GDM1 (cell line): ENCODE results near the gene PMM1.
"Not testable (repeated sequence)": the region's sequence is repeated elsewhere in the genome, so short reads cannot be mapped to it uniquely, and the experiment has no call there.

ENCODE experiments used
- DNase-seq: peaks from one replicate; lab custom pipeline; 2025; lab: John Stamatoyannopoulos, UW

Gene PMM1

DNA sequence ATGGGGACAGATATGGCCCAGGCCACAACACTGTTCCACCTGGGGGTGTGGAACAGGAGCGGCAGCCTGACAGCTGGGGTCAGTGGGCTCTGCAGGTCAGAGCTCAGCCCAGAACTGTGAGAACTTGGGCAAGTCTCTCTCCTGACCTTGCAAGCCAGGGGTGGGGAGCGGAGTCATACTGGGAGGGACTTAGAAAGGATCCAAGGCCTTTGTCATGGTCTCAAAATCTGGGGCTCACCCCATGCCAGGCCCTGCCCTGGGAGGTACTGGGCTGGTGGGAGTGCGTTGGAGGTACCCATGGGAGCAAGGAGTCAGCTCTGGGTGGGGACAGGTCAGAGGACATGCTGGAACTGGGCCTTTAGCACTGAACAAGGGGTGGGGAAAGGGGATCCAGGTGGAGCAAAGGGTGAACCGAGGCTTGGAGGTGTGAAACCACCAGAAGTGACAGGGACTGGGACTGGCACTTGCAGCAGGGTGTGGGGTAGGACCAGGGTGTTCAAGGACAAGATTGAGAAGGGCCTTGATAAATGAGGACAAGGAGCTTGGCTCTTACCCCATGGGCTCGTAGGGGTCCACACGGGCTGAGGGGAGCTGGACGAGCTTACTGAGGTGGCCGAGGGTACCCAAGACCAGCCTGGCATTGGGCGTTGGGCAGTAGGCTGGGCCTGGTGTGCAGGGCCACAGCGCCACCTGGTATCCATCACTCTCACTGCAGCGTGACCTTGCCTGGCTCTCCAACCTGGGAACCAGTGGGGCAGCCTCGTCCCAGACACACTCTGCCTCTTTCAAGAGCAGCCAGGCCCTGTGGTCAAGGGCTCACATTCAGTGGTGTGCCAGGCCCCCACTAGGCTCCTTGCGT lies 7.4 kb upstream of the PMM1 start:
- peak; percentile 36 for DNase-seq

DNA sequence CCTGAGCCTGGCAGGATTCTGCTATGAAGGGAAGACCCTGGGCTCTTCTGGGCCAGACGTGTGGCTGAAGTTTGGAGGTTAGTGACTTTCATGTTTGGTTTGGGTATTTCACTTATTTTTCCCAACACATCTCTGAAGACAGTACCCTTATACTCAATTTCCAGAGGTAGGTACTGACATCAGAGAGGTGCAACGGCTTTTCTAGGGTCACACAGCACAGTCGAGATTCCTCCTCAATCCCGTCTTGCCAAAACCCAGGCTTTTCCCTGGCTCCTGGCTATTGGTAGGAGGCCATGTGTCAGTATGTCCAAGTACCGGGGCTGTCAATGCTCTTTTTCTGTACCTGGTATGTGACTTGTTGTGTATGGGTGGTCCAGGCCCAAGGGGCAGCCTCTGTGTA lies 6.1 kb upstream of the PMM1 start:
- no peak for DNase-seq

DNA sequence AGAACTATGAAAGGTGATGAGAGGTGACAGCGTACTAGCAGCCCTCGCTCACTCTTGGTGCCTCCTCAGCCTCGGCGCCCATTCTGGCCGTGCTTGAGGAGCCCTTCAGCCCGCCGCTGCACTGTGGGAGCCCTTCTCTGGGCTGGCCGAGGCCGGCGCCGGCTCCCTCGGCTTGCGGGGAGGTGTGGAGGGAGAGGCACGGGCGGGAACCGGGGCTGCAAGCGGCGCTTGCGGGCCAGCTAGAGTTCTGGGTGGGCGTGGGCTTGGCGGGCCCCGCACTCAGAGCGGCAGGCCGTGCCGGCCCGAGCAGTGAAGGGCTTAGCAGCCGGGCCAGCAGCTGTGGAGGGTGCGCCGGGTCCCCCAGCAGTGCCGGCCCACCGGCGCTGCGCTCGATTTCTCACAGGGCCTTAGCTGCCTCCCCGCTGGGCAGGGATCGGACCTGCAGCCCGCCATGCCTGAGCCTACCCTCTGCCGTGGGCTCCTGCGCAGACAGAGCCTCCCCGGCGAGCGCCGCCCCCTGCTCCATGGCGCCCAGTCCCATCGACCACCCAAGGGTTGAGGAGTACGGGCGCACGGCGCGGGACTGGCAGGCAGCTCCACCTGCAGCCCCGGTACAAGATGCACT lies 3.8 kb upstream of the PMM1 start:
- not testable (repeated sequence) for DNase-seq

DNA sequence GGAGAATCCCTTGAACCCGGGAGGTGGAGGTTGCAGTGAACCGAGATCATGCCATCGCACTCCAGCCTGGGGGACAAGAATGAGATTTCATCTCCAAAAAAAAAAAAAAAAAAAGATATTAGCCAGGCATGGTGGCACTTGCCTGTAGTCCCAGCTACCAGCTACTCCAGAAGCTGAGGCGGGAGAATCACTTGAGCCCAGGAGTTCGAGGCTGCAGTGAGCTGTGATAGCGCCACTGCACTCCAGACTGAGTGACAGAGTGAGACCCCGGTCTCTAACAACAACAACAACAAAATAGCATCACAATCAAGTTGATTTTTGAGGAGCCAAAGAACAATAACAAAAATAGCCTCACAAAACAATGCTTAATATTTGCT lies 2.3 kb downstream of the PMM1 start:
- DNase-seq, result no peak

DNA sequence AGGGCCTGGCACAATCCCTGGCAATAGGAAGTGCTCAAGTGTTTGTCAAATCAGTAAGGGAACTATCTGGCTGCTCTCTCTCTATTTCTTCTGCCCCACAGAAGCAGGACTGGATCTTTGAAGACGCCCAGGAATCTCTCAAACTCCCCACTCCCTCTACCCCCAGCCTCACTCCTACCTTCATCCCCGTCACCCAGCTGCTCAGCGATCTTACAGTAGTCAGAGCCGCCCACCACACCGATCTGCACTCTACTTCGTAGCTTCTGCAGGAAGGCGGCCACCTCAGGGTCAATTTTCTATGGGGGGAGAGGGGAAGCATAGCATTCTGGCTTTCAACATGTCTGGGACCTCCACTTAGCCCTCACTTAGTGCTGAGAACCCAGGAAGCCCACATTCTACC lies 3.7 kb downstream of the PMM1 start:
- no peak for DNase-seq

DNA sequence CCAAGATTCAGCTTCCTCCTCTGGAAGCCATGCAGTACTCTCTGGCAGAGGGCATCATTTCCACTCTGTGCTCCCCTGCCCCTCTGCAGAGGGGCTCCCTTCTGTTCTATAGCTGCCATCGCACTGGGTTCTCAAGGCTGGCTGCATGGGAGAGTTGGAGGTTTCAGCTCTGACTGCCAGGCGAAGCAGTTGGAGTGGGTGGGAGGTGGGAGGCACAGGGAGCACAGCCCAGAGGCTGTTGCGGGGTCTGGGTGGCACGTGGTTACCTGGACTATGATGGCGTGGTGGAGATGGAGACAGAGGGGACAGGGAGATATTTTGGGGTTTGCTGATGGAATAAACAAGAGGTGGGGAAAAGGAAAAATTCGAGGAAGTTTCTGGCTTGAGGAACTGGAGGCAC lies 4.8 kb downstream of the PMM1 start:
- DNase-seq, result no peak

DNA sequence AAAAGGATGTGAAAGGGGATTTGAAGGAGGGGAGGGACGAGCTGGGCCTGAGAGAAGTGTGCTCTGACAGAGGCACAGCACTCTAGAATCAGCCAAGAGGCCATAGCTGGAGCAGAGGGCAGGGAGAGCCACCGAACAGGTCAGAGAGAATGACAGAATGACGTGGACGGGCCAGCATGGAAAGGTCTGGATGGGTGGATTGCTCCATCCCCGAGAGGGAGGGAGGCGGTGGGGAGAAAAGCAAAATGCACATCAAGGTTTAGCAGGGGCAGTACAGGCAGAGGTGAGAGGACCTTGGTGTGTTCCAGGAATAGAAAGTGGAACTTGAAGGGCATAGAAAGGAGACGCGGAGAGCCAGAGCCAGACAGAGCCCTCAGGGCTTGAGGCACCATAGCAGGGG lies 6.9 kb downstream of the PMM1 start:
- no peak for DNase-seq

DNA sequence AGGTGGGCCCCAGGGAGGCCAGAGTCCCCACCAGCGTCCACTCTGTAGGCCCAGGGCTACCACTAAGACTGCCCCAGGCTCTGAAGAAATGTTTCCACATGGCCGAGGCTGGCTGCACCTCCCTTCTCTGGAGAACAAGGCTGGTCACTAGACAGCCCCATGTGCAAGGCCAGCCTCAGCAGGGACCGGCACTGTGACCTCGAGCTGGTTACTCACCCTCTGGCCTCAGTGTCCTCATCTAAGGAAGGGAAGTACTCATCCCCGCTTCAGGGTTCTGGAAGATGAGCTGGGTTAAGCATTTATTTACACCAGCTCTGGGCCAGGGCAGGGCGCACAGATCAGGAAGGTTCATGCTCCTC lies 9.7 kb downstream of the PMM1 start:
- no peak for DNase-seq

DNA sequence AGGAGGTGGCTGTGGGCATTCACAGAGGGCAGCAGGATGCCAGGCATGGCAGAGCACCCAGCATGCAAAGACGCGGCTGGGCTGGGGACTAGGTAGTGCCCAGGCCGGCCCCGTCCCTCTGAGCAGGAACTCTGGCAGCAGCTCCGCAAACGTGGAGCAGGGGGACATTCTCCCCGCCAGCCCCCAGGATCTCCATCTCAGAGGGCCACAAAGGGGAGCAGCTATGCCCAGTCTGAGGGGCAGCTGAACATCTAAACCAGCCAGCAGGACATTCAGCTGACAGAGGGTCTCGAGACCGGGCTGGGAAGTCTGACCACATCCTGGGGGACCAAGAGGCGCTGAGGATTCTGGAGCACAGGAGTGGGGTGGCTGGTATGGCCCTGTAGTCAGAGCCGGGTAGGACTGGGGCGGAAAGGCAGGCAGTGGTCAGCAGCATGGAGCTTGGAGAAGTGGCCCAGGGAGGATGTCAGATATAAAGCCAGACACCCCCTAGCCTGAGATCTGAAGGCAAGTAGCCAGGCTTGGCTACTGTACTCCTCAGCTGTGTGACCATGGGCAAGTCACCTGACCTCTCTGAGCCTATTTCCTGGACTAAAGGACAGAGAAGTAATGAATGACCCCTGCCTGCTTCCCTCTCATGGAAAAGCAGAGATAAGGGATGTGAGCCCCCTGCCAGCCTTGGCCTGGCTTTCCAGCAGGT lies 10.2 kb downstream of the PMM1 start:
- DNase-seq, result no peak

DNA sequence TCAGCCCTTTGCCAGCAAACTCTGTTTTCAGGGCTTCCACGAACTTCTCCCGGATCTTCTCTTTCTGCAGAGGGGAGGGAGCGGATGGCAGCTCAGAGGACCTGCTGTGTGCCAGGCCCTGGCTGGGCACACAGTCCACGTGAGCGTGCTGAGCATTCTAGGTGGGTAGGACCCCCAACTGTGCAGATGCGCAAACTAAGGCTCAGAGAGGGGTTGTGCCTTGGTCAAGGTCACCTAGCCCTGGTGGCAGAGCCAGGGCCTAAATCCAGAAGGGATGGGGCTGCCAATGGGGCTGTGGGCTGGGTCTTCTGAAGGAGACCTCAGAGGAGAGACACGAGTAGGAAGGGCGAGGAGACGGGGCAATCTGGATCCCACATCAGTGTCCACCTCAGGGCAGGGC lies 10.8 kb downstream of the PMM1 start:
- DNase-seq, result no peak

DNA sequence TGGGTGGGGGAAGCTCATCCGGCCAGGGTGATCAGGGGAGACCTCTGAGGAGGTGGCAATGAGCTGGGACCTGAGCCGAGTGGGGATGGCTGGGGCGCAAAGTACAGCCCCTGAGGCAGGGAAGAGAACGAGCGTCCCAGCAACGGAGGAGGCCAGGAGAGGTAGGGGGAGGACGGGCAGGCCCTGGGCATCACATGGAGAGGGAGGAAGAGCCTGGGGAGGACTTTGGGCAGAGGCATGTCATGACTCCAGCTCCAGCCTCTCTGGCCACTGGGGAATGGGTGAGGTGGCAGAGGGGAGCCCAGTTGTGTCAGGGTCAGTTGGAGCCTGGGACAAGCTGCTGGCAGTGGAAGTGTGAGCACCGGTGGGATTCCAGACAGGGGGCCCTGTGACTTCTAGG lies 11.5 kb downstream of the PMM1 start:
- no peak for DNase-seq

DNA sequence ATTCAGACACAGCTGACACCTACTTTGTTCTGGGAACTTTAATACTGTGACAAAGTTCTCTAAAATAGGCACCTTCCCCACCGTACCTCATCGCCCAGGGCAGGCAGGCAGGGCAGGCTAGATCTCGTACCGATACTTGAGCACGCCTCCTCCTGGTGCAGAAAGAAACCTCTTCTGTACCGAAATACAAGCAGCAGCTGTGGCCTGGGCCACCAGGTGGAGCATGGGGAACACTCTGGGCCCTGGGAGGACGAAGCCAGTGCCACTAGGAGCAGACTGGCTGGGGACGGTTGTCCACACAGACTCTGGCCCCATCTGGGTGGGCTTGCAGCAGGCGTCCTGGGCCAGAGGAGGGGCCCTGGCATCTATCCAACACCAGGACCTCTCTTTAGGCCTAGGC lies 12.8 kb downstream of the PMM1 start:
- peak; percentile 19 for DNase-seq

DNA sequence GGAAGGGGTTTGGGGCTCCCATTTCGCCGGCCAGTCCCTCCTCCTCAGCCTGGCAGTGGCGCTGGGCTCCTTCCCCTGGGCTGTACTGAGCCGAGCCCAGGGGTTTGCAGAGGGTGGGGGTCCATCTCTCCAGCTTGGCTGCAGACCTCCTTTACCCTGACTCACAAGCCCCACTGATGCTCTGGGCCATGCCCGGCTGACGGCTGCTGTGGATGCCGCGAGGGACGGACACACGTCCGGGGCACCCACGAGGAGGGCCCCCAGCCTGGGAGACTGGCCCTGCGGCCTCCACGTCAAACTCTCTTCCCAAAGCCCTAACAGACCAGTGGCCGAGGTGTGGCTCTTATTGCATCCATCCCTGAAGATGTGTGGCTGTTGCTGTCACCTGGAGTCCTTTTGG lies 14.1 kb downstream of the PMM1 start:
- no peak for DNase-seq

DNA sequence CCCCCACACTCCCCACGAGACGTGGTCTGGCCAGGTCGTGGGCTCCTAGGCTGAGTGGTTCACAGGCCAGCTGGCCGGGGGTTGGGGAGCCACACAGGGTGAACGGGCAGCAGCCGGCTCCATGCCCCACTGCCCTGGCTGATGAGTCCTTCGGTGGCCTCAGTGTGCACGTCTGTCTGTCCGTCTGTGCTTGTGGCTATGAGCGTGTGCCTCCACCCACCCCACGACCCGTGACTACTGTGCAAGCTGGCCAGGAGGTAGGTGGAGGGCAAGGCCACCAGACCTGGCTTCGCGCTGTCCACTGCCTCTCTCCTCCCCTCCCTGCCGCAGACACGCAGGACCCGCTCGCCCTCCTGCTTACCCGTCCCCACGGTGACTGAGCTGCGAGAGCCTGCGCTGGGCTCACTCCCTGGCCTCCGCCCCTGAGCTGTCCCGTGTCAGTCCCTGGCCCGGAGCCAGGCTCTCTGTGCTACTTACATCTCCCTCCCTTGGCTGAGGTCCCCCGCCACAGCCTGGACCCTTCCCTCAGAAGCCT lies 14.7 kb downstream of the PMM1 start:
- no peak for DNase-seq

DNA sequence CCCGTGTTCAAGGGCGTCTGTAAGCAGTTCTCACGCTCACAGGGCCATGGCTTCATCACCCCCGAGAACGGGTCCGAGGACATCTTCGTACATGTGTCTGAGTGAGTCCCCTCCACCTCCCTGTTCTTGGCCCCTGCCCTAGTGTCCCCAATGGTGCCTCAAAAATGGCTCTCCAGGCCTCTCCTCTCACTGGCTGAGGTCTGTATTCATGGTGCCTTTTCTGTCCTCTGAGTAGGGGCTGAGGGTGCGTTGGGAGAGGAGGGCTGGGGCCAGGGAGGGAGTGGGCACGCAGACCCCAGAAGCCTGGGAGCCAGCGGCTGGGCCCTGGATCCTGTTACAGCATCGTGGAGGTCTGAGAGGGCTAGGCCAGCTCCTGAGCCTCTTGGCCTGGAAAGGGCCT lies 16.0 kb downstream of the PMM1 start:
- no peak for DNase-seq

DNA sequence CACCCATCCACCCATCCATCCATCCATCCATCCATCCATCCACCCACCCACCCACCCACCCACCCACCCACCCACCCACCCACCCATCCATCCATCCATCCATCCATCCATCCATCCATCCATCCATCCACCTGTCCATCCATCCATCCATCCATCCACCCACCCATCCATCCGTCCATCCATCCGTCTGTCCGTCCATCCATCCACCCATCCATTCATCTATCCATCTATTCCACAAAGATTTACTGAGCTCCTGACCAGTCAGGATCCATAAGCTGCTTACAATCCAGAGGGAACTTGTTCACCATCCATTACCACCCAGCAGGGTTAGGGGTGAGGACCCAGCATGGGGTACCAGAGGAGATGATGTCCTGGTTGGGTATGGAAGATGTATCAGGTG lies 17.3 kb downstream of the PMM1 start:
- DNase-seq, result not testable (repeated sequence)

DNA sequence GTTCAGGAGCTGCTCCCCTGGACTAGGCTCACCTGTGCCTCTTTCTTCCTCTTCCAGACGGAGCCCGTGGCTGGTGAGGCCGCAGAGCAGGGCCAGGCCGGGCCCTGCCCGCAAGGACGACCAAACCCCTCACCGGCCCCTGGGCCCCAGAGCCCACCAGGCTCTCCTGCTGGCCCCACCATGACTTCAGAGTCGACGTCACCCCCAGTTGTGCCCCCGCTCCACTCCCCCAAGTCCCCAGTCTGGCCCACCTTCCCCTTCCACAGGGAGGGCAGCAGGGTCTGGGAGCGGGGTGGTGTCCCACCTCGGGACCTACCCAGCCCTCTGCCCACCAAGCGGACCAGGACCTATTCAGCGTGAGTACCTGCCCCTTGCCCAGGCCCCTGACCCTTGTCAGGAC lies 17.9 kb downstream of the PMM1 start:
- no peak for DNase-seq

DNA sequence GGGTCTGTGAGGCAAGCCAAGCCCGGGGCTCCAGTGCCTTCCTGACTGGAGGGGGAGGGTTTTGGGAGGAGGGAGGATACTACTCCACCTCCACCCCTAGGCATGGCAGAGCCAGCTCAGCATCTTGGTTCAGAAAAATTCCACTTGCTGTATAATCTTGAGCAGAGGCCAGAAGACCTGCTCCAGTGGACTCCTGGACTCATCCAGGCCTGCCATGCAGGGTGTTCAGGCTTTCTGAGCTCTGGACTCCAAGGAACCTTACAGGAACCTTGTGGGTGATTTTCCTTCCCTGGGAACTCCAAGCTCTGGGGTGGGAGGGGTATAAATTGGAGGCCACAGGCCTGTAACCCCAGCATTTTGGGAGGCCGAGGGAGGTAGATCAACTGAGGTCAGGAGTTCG lies 19.4 kb downstream of the PMM1 start:
- no peak for DNase-seq

DNA sequence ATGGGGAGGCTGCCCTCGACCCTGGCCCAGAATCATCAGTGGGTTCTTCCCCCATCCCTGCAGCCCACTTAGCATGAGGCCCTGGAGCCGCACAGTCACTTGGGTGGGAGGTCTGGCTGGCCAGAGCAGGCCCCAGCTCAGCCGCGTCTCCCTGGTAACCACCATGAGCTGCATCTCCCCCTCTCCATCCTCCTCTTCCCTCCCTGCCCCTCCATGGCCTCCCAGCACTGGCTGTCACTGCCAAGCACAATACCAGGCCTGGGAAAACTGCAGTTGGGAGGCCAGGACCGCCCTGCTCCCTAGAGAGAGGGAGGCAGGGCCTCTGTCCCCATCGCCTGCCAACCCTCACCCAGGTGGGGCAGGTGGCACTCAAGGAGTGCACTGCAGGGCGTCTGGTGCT lies 20.8 kb downstream of the PMM1 start:
- no peak for DNase-seq

DNA sequence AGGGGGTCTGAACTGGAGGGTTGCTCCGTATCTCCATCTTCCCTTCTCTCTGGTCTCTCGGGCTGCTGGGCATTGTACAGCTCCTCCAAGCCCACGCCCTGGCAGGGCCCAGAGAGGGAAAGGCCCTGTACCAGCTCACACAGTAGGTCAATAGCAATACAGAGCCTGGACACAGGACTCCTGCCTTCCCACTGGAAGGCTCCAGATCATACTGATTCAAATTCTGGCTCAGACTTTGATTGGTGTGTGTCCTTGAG lies 22.2 kb downstream of the PMM1 start:
- DNase-seq, result no peak

DNA sequence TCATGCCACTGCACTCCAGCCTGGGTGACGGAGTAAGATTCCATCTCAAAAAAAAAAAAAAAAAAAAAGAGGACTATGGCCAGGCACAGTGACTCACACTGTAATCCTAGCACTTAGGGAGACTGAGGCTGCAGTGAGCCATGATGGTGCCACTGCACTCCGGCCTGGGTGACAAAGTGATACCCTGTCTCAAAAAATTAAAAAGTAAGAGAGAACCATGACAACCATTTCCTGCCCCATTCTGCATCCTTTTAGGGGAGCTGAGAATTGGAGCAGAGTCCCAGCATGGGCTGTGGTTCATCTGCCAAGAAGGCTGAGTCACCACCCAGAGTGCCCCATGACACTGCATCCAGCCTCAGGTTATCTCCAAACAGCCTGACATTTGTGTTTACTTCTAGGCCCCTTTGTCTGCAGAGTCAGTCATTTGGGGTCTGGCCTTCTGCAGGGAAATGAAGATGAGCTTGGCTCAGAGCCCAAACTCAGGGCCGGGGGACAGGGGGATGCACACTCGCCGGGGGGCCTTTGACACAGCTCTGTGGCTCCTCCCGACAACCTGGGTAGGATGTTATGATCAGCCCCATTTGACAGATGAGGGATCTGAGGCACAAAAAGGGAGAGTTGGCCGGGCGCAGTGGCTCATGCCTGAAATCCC lies 24.1 kb downstream of the PMM1 start:
- DNase-seq, result peak; percentile 31

DNA sequence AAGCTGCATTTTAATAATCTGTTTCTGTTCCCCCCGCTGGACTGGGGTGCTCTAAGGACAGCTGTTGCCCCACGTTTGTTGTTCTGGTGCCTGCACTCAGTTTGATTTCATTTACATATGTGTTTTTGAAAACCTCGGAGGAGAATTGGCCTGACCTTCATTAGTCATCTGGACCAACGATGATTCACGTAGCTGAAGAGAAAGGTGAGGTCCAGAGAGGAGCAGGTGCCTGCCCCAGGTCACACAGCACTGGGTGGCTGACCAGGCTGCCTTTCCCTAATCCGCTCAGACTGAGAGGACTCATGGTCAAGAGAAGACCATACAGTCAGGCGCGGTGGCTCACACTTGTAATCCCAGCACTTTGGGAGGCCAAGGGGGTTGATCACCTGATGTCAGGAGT lies 25.1 kb downstream of the PMM1 start:
- no peak for DNase-seq
